Calu3 (cell line): ENCODE data around the gene IL2RG. TPM values are rescaled to one million over a fixed set of nuclear protein-coding genes. Genes with fewer than 3 reads are reported as not detected.

Experiments
- BruUV-seq: library from RNA; stranded (reverse); fragments of 400-500 nt; replicated peaks from 2 replicates; lab custom pipeline; 2021; lab: Mats Ljungman, UMichigan
- CTCF ChIA-PET: fragments of 300-600 bp; sonication (Branson Sonifier 250); formaldehyde crosslinking; loops from one replicate; lab custom pipeline; 2022; ENCODE audit warnings: antibody characterized with exemption; lab: Charles Lee
- DNase-seq: peaks from one replicate; pipeline ENCODE4 v3.0.0; 2022
- H3K27ac Mint-ChIP-seq: one replicate; pipeline ENCODE4 v1.8.0; 2022; ENCODE audit warnings: mixed read lengths; ENCODE audit not compliant: unreplicated experiment
- H3K27me3 Mint-ChIP-seq: one replicate; pipeline ENCODE4 v1.8.0; 2022; ENCODE audit warnings: mixed read lengths; ENCODE audit not compliant: unreplicated experiment
- H3K36me3 Mint-ChIP-seq: one replicate; pipeline ENCODE4 v1.8.0; 2022; ENCODE audit warnings: mild to moderate bottlenecking, moderate library complexity, mixed read lengths; ENCODE audit not compliant: insufficient read depth, unreplicated experiment
- H3K4me1 Mint-ChIP-seq: one replicate; pipeline ENCODE4 v1.8.0; 2022; ENCODE audit warnings: mild to moderate bottlenecking, low read depth, mixed read lengths; ENCODE audit not compliant: unreplicated experiment
- H3K4me3 Mint-ChIP-seq: one replicate; pipeline ENCODE4 v1.8.0; 2022; ENCODE audit warnings: mild to moderate bottlenecking, low read depth, moderate library complexity, mixed read lengths; ENCODE audit not compliant: unreplicated experiment
- H3K9me3 Mint-ChIP-seq: one replicate; pipeline ENCODE4 v1.8.0; 2022; ENCODE audit warnings: low read depth, mixed read lengths; ENCODE audit not compliant: unreplicated experiment
- CTCF ChIP-seq: fragments of 200-600 bp; IDR thresholded peaks from one replicate; pipeline ENCODE4 v1.8.0; 2022; ENCODE audit warnings: antibody characterized with exemption; ENCODE audit not compliant: unreplicated experiment
- intact Hi-C: fragments of 100-400 bp; cut with micrococcal nuclease; formaldehyde crosslinking; loops from one replicate; pipeline ENCODE4 v1.10.0; 2022; ENCODE audit not compliant: unreplicated experiment
- total RNA-seq: library from RNA; stranded (reverse); gene quantifications from 2 replicates; pipeline ENCODE4 v1.2.3, GENCODE V29; 2022

IL2RG gene
- total RNA-seq, 1 experiment from 2014 or later: 0.57 TPM

DNA sequence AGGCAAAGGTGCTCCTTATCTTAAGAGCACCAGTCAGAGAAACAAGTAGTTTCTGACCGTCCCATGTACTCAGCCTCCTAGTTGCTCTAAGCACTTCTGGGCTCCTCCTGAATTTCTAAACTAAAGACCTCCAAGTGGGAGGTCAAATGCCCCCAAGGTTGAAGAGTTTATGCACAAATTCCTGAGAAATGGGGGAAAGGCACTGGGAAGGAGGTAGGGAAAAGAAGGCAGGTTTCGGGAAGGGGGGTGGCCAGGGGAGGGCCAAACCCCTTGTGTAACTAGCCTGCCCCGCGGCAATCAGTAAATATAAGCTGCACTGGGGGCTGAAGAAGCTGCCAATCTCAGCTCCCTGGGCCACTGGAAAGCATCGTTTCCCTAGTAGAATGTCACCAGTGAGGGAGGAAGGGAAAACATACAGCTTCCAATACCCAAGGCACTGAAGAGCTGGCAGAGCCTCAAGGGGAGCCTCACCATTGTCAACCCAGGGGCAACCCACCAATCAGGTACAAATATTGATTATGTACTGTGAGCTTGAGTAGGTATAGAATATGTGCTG, 12.3 kb downstream of the IL2RG start:
- H3K4me3 Mint-ChIP-seq: no peak overlapping the region
- peaks cover 5% of the 10 kb centered on the region for H3K4me1 Mint-ChIP-seq
- intact Hi-C loops: loop anchor here (5.0 kb wide), 1 partner anchor 78 kb away; no protein-coding TSS in a partner anchor
- no TSS peak for BruUV-seq
- TF ChIP-seq CTCF: no peak
- no peaks in the 10 kb centered on the region for H3K9me3 Mint-ChIP-seq
- CTCF ChIA-PET: no interaction called here
- H3K27me3 Mint-ChIP-seq: no peaks in the 10 kb centered on the region
- DNase-seq: no peak
- no peak overlapping the region for H3K27ac Mint-ChIP-seq
- peaks cover 20% of the 10 kb centered on the region for H3K36me3 Mint-ChIP-seq

DNA sequence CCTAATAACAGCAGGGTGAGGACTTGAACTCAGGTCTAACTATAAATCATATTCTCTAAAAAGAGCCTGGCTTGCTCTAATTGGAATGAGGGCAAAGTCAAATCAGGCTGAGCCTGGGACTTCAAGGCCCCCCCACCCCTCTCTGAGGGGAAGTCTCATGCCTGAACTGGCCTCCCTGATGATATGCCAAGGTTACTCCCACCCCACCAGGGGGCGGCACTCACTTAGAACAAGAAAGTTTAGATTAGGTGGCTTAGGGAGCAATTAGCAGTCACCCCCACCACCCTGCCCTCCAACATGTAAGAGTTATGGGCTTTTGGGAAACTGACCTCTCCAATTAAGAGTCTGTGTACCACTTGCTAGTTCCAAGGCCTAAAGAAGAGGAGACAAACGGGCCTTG, 13.1 kb downstream of the IL2RG start:
- CTCF ChIA-PET: no interaction called here
- no peaks in the 10 kb centered on the region for H3K4me1 Mint-ChIP-seq
- BruUV-seq: no TSS peak
- DNase-seq: peak; percentile 59
- intact Hi-C loops: loop anchor here (5.0 kb wide), 1 partner anchor 79 kb away; no protein-coding TSS in a partner anchor
- H3K27me3 Mint-ChIP-seq: no peaks in the 10 kb centered on the region
- H3K9me3 Mint-ChIP-seq: no peaks in the 10 kb centered on the region
- H3K27ac Mint-ChIP-seq: no peak overlapping the region
- peak; percentile 51 for TF ChIP-seq CTCF
- H3K4me3 Mint-ChIP-seq: no peak overlapping the region
- H3K36me3 Mint-ChIP-seq: peaks cover 20% of the 10 kb centered on the region

- intact Hi-C loops: loop anchor here (5.0 kb wide), 1 partner anchor 81 kb away; no protein-coding TSS in a partner anchor
- no TSS peak for BruUV-seq
These were observed 14.7 kb downstream of the IL2RG start for GRCh38 chrX:71096760-71097032.

DNA sequence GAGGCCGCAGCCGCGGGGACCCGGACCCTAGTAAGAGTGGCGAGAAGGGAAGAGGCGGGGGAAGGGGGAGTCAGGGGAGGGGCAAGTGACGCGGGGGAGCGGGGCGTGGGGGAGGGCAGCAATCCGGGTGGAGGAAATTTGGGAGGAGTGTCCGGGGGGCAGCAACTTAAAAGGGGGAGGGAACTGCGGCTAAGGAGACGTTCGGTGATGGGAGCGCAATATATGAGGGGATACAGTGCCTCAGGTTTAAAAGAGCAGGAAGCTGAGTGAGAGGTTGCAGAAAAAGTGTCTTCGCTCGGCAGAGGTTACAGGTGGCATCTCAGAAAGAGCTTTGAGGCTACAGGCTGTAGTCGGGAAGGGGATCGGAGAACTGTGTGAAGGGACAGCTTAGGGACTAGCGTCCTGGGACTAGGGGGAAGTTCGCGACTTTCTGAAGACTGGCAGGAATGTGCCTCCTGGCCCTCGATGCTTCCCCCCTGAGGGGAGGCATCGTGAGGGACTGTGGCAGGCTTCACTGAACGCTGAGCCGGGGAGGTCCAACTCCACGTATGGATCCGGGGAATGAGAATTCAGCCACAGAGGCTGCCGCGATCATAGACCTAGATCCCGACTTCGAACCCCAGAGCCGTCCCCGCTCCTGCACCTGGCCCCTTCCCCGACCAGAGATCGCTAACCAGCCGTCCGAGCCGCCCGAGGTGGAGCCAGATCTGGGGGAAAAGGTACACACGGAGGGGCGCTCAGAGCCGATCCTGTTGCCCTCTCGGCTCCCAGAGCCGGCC, 15.2 kb downstream of the IL2RG start:
- Mint-ChIP-seq H3K4me3 (peak overlapping the region; percentile 92), H3K27ac (peak overlapping the region; percentile 77), H3K36me3 (peaks cover 20% of the 10 kb centered on the region), H3K9me3 (no peaks in the 10 kb centered on the region), H3K27me3 (no peaks in the 10 kb centered on the region), H3K4me1 (no peaks in the 10 kb centered on the region)
- intact Hi-C loops: loop anchor here (5.0 kb wide), 1 partner anchor 81 kb away; no protein-coding TSS in a partner anchor
- DNase-seq: peak; percentile 6
- BruUV-seq: no TSS peak
- no peak for TF ChIP-seq CTCF
- CTCF ChIA-PET: no interaction called here

More at GRCh38 chrX:71096760-71097032, 14.7 kb downstream of the IL2RG start:
- DNase-seq: no peak
- no peaks in the 10 kb centered on the region for H3K4me1 Mint-ChIP-seq
- no peak overlapping the region for H3K27ac Mint-ChIP-seq
- no peak for TF ChIP-seq CTCF
- H3K9me3 Mint-ChIP-seq: no peaks in the 10 kb centered on the region
- H3K36me3 Mint-ChIP-seq: peaks cover 20% of the 10 kb centered on the region
- no peaks in the 10 kb centered on the region for H3K27me3 Mint-ChIP-seq
- peak overlapping the region; percentile 92 for H3K4me3 Mint-ChIP-seq
- CTCF ChIA-PET: no interaction called here
